Smooth muscle cell (in vitro differentiated cells): ENCODE results near the gene NTN4. TPM values are rescaled to one million over a fixed set of nuclear protein-coding genes. Genes with fewer than 3 reads are reported as not detected.
"Not testable (repeated sequence)": the region's sequence is repeated elsewhere in the genome, so short reads cannot be mapped to it uniquely, and the experiment has no call there.

ENCODE experiments used
- DNase-seq: peaks from one replicate; lab custom pipeline; 2025; ENCODE audit not compliant: unreplicated experiment; lab: John Stamatoyannopoulos, UW
- H2AFZ ChIP-seq: fragments of 200-600 bp; sonication (generic); 2 replicates; pipeline ENCODE4 v1.6.0; 2016; ENCODE audit warnings: antibody characterized with exemption, low read depth, mild to moderate bottlenecking
- H3F3A ChIP-seq: fragments of 200-600 bp; sonication (generic); 2 replicates; pipeline ENCODE4 v1.6.0; 2017; ENCODE audit warnings: antibody characterized with exemption, low read depth
- H3K27ac ChIP-seq: fragments of 200-600 bp; sonication (generic); 2 replicates; pipeline ENCODE4 v1.5.1; 2016; ENCODE audit warnings: low read depth, mild to moderate bottlenecking
- H3K27me3 ChIP-seq: fragments of 200-600 bp; sonication (generic); 2 replicates; pipeline ENCODE4 v1.6.1; 2016; ENCODE audit warnings: low read depth, mild to moderate bottlenecking
- H3K36me3 ChIP-seq: fragments of 200-600 bp; sonication (generic); 2 replicates; pipeline ENCODE4 v1.5.1; 2016; ENCODE audit warnings: low read depth
- H3K4me1 ChIP-seq: fragments of 200-600 bp; sonication (generic); 2 replicates; pipeline ENCODE4 v1.5.1; 2016; ENCODE audit warnings: low read depth
- H3K4me2 ChIP-seq: fragments of 200-600 bp; sonication (generic); 2 replicates; pipeline ENCODE4 v1.6.0; 2016; ENCODE audit warnings: mild to moderate bottlenecking
- H3K4me3 ChIP-seq: fragments of 200-600 bp; sonication (generic); 2 replicates; pipeline ENCODE4 v1.5.1; 2016; ENCODE audit warnings: mild to moderate bottlenecking
- H3K79me2 ChIP-seq: fragments of 200-600 bp; sonication (generic); 2 replicates; pipeline ENCODE4 v1.6.0; 2016; ENCODE audit warnings: low read depth, mild to moderate bottlenecking
- H3K9ac ChIP-seq: fragments of 200-600 bp; sonication (generic); 2 replicates; pipeline ENCODE4 v1.6.0; 2016; ENCODE audit warnings: low read depth
- H3K9me3 ChIP-seq: fragments of 200-600 bp; sonication (generic); replicated peaks from 2 replicates; pipeline ENCODE4 v1.5.1; 2016; ENCODE audit warnings: low read depth
- H4K20me1 ChIP-seq: fragments of 200-600 bp; sonication (generic); 2 replicates; pipeline ENCODE4 v1.6.0; 2016; ENCODE audit warnings: low read depth
- CTCF ChIP-seq: fragments of 200-600 bp; sonication (generic); IDR thresholded peaks from 2 replicates; pipeline ENCODE4 v1.5.1; 2017; ENCODE audit warnings: borderline replicate concordance, mild to moderate bottlenecking, antibody characterized with exemption; ENCODE audit not compliant: insufficient read depth, poor library complexity, severe bottlenecking
- WGBS: methylation state at CpG from one replicate; pipeline ENCODE4 v1.1.7; 2016; ENCODE audit warnings: low lambda C conversion rate; 5-methylcytosine and 5-hydroxymethylcytosine counted together
- polyA plus RNA-seq: library from polyadenylated mRNA; unstranded; fragments of >200 nt; fragmentation: Nextera tagmentation; extraction: Ambion mirVana; gene quantifications from 2 replicates; pipeline ENCODE4 v1.2.1, GENCODE V29; 2016
- total RNA-seq: library from RNA; depleted of rRNA; stranded (reverse); fragments of >200 nt; gene quantifications from 2 replicates; pipeline ENCODE4 v1.2.3, GENCODE V29; 2014

The NTN4 gene
- total and polyA plus RNA-seq, 2 experiments from 2014 or later: 0.94 TPM; not detected in 1

DNA sequence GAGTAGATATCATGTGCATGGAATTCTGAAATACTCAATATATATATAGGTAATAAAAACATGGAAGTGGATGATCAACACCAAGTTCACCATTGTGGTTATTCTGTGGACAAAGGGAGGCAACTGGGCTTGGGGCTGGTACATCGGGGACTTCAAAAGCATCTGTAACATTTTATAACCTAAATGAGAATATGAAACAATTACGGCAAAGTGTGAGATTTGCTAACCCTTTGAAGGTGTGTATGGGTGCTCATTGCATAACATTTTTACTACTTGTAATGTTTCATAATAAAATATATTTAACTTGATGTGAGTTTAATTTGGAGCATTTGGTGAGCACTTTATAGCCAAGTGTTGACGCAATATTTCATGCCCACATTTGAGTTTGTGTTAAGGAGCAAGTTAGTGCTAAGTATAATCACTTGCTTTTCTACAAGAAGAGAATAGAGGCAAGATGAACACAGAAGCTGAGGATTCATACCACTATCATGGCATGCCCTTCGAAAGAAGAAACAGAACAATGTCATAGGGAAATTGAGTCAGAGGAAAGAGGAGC lies 109.3 kb downstream of the NTN4 start:
- no peak overlapping the region for H3K9ac ChIP-seq
- no peak overlapping the region for H2AFZ ChIP-seq
- DNase-seq: no peak
- H3K4me2 ChIP-seq: no peak overlapping the region
- no peaks in the 10 kb centered on the region for H3K36me3 ChIP-seq
- no peaks in the 10 kb centered on the region for H3K4me1 ChIP-seq
- H3F3A ChIP-seq: no peaks in the 10 kb centered on the region
- WGBS: 93% methylated on average over 4 of the region's 4 CpGs
- no peak for TF ChIP-seq CTCF
- no peak overlapping the region for H3K4me3 ChIP-seq
- no peaks in the 10 kb centered on the region for H3K79me2 ChIP-seq
- H3K27ac ChIP-seq: no peak overlapping the region
- no peaks in the 10 kb centered on the region for H4K20me1 ChIP-seq
- peaks cover 20% of the 10 kb centered on the region for H3K27me3 ChIP-seq
- H3K9me3 ChIP-seq: no peaks in the 10 kb centered on the region

DNA sequence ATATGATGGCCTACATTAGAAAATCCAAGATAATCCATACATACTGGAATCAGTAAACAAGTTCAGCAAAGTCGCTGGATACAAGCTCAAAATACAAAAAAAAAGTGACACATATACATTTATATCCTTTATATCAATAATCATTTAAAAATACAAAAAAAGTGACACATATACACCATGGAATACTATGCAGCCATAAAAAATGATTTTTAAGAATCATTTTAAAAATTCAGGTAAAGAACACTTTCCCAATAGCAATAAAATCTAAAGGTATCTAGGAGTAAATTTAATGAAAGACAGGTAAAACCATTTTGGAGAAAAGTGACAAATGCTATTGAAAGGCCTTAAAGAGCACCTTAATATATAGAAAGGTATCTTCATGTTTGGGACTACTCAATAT lies 111.9 kb downstream of the NTN4 start:
- no peak for DNase-seq
- no peak for TF ChIP-seq CTCF
- WGBS: 80% methylated on average over 1 of the region's 1 CpG
- Histone ChIP-seq H3K4me2 (no peak overlapping the region), H2AFZ (no peak overlapping the region), H3K27ac (no peak overlapping the region), H3F3A (no peaks in the 10 kb centered on the region), H3K36me3 (no peaks in the 10 kb centered on the region), H3K4me1 (no peaks in the 10 kb centered on the region), H3K9me3 (no peaks in the 10 kb centered on the region), H3K79me2 (no peaks in the 10 kb centered on the region), H3K4me3 (no peak overlapping the region), H4K20me1 (no peaks in the 10 kb centered on the region), H3K27me3 (peaks cover 4% of the 10 kb centered on the region), H3K9ac (no peak overlapping the region)

DNA sequence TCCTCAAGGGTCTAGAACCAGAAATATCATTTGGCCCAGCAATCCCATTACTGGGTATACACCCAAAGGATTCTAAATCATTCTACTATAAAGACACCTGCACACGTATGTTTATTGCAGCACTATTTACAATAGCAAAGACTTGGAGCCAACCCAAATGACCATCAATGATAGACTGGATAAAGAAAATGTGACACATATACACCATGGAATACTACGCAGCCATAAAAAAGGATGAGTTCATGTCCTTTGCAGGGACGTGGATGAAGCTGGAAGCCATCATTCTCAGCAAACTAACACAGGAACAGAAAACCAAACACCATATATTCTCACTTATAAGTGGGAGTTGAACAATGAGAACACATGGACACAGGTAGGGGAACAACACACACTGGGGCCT lies 112.8 kb downstream of the NTN4 start:
- not testable (repeated sequence) for H3F3A ChIP-seq, H3K36me3 ChIP-seq, H2AFZ ChIP-seq, H3K4me1 ChIP-seq, H3K4me3 ChIP-seq, H4K20me1 ChIP-seq, H3K9ac ChIP-seq, H3K27ac ChIP-seq, H3K27me3 ChIP-seq, H3K9me3 ChIP-seq, H3K4me2 ChIP-seq, DNase-seq, H3K79me2 ChIP-seq
- 96% methylated on average over 3 of the region's 3 CpGs for WGBS

DNA sequence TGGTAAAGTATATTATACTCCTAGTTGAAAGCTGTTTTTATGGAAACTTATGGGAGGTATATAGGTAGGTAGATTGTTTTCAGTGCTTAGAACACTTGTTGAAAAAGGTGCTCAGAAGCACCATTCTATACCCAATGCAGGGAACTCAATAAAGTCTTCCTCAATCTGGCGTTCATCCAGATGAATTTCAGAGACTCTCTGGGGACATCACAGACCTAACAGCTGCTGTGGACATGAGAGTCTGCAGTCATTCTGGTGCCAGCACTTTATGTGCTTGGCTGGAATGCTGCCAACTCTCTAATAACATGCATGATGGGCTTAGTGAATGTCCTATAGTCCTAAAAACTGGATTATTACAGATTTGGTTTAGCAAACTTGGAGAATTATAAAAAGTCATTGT lies 115.9 kb downstream of the NTN4 start:
- no peak overlapping the region for H3K4me2 ChIP-seq
- H3K27ac ChIP-seq: no peak overlapping the region
- 67% methylated on average over 1 of the region's 1 CpG for WGBS
- H3K4me1 ChIP-seq: no peaks in the 10 kb centered on the region
- no peak for TF ChIP-seq CTCF
- H3F3A ChIP-seq: no peaks in the 10 kb centered on the region
- H2AFZ ChIP-seq: no peak overlapping the region
- DNase-seq: no peak
- no peaks in the 10 kb centered on the region for H3K27me3 ChIP-seq
- H3K9ac ChIP-seq: no peak overlapping the region
- H3K4me3 ChIP-seq: no peak overlapping the region
- no peaks in the 10 kb centered on the region for H4K20me1 ChIP-seq
- no peaks in the 10 kb centered on the region for H3K79me2 ChIP-seq
- no peaks in the 10 kb centered on the region for H3K36me3 ChIP-seq
- no peaks in the 10 kb centered on the region for H3K9me3 ChIP-seq
